Measurements from ENCODE around the gene UNC80. TPM values are rescaled to one million over a fixed set of nuclear protein-coding genes. Genes with fewer than 3 reads are reported as not detected.

UNC80 gene
- total and polyA plus RNA-seq, 2 of the 13 experiments (the other 11 are each of a cell fraction or from before 2014, with no cell fraction given), result not detected

DNA sequence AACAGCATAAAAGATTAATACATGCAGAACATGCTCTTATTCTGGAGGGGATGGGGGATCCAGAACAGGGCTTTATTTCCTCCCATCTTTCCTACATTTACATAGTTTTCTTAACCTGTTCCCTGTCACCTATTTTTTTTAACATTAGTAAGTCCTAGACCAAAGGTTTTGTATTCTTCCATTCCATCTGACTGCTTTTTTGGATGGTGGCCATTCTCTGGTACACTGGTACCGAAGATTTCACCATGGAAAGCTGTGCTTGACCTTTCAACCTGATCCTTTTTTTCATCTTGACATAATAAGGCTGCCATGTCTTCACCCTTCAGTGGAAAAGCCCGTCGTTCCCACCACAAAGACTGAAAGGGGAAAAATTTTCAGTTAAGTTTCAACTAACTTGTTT lies 251.2 kb downstream of the UNC80 start (continued):
- TF ChIP-seq PHF20 (CRISPR knock-in tag; IDR thresholded peaks at IDR 0.05), result no peak
- TF ChIP-seq MAFK (conservative IDR thresholded peaks at IDR 0.05 in 1 of 2, IDR thresholded peaks at IDR 0.05 in 1 of 2; ENCODE audit: low read length in 2 of 2), result no peak
- TF ChIP-seq NFE2 (CRISPR knock-in tag; IDR thresholded peaks at IDR 0.05), result no peak
- no peak for TF ChIP-seq CREM (IDR thresholded peaks at IDR 0.05)
- TF ChIP-seq CREM (CRISPR knock-in tag; IDR thresholded peaks at IDR 0.05), result no peak
- no peak for TF ChIP-seq NR1H2 (CRISPR knock-in tag; IDR thresholded peaks at IDR 0.05; ENCODE audit: borderline replicate concordance, low read depth)
- no peak for TF ChIP-seq EHMT2 (IDR thresholded peaks at IDR 0.05; ENCODE audit: borderline replicate concordance, low read depth, low read length)
- no peak for TF ChIP-seq ZNF335 (CRISPR knock-in tag; IDR thresholded peaks at IDR 0.05)

DNA sequence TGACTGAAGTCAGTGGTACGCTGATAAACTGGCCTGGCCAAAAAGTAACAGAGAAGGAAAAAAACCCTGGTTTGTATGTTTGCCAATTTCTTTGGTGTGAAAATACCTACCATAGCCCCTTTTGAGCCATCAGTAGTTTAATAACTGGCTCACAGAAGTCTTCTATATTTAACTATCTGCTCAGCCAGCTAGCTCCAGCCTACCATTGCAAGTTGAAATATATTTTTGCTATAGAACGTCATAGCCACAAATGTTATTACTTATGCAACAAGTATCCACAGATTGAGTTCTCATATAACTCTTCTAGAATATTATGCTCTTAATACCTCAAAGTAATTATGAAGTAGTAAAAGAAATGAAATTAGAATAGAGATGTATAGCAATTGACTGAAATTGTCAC lies 256.0 kb downstream of the UNC80 start:
- TF ChIP-seq TBP (CRISPR knock-in tag; IDR thresholded peaks at IDR 0.05), result no peak
- TF ChIP-seq TBX2 (CRISPR knock-in tag; IDR thresholded peaks at IDR 0.05; ENCODE audit: borderline replicate concordance), result no peak
- TF ChIP-seq ZEB1 (IDR thresholded peaks at IDR 0.05; ENCODE audit: insufficient replicate concordance, low read depth), result no peak
- H4K20me1 ChIP-seq (ENCODE audit: insufficient read depth, low read length), result no peaks in the 10 kb centered on the region
- ATAC-seq, result no peak
- no peak overlapping the region for H3K4me2 ChIP-seq (ENCODE audit: low read depth, low read length)
- in situ Hi-C loops (cut with HindIII; ENCODE audit: extremely low pct_ligation_motif_present, low pct_unique_long_range_greater_than_20kb) (no loop called here), intact Hi-C loops (cut with micrococcal nuclease; ENCODE audit: unreplicated experiment) (no loop called here)
- no peaks in the 10 kb centered on the region for H3K27me3 ChIP-seq (ENCODE audit: control insufficient read depth in 1 of 2, insufficient read depth in 2 of 2, low read length in 2 of 2)
- no peak overlapping the region for H3K27ac ChIP-seq (ENCODE audit: extremely low read length, insufficient read depth, low read length)
- 95% methylated on average over 2 of the region's 2 CpGs for WGBS (ENCODE audit: low lambda C conversion rate)
- H2AFZ ChIP-seq (ENCODE audit: low read length), result no peak overlapping the region
- H3K4me3 ChIP-seq (replicated peaks in 1 of 3; ENCODE audit: insufficient read depth in 1 of 3, low read depth in 2 of 3, low read length in 3 of 3), result no peak overlapping the region
- no peaks in the 10 kb centered on the region for H3K79me2 ChIP-seq (ENCODE audit: insufficient read depth, low read length)
- DNase-seq (ENCODE audit: low spot score), result no peak
- no peak for FAIRE-seq
- ChIA-PET CTCF (ENCODE audit: low intra/inter-chr PET ratio, low total read pairs) (no interaction called here), POLR2A (no interaction called here)
- H3K36me3 ChIP-seq (replicated peaks in 1 of 2; ENCODE audit: control insufficient read depth in 1 of 2, insufficient read depth in 2 of 2, low read length in 2 of 2), result peaks cover 3 to 16% of the 10 kb centered on the region in 2 experiments; a peak in 3 of 5 replicates
- no peaks in the 10 kb centered on the region for H3K4me1 ChIP-seq (ENCODE audit: insufficient read depth, low read length)
- no peaks in the 10 kb centered on the region for H3K9me3 ChIP-seq (ENCODE audit: low read length)
- no peak overlapping the region for H3K9ac ChIP-seq (ENCODE audit: insufficient read depth, low read depth, low read length)
- BruUV-seq (replicated peaks), result no TSS peak
